ENCODE data around the gene ZGPAT. TPM values are rescaled to one million over a fixed set of nuclear protein-coding genes. Genes with fewer than 3 reads are reported as not detected.

Gene ZGPAT
- total RNA-seq, 1 experiment from 2014 or later = 37.9 TPM

DNA sequence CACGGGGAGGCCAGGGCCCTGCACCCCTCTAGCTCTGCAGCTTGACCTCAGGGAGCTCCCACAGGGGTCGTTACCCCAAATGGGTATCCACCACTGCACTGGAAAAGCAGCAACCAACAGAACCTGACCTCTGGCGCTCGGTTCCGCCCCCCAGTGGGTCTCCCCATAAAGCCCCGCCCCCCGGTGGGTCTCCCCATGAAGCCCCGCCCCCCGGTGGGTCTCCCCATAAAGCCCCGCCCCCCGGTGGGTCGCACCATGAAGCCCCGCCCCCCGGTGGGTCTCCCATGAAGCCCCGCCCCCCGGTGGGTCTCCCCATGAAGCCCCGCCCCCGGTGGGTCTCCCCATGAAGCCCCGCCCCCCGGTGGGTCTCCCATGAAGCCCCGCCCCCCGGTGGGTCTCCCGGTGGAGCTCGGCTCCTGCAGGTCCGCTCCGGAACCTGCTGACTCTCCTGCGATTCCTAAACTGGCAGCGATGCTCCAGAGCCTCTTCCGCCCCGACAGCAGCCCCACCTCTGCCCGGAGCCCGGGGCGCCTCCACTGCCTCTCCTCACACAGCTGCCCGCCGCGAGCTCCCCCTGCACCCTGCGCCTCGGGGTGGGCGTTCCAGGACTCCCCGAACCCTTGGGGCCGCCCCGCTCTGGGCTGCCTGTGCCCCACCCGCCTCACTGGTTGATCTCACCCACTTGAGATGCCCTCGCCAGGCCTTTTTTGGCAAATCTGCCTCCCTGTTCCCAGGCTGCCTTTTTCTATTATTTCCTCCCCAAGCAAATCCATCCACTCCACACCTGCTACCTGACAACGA lies 43.8 kb downstream of the ZGPAT start:
- Histone ChIP-seq H3K4me2 (ENCODE audit: low read length) (no peak overlapping the region), H3K79me2 (ENCODE audit: low read length) (no peaks in the 10 kb centered on the region), H4K20me1 (ENCODE audit: low read length) (no peaks in the 10 kb centered on the region), H3K9me2 (replicated peaks; ENCODE audit: low read length) (no peaks in the 10 kb centered on the region), H3K9ac (ENCODE audit: low read length) (no peak overlapping the region), H3K9me3 (ENCODE audit: low read length) (no peaks in the 10 kb centered on the region), H2AFZ (ENCODE audit: low read length) (no peak overlapping the region), H3K4me3 (ENCODE audit: low read length) (no peak overlapping the region), H3K27me3 (ENCODE audit: low read length) (no peaks in the 10 kb centered on the region), H3F3A (ENCODE audit: low read length, unreplicated experiment) (no peaks in the 10 kb centered on the region), H3K27ac (ENCODE audit: low read length) (no peak overlapping the region), H3K36me3 (ENCODE audit: low read depth, low read length) (no peaks in the 10 kb centered on the region), H3K4me1 (ENCODE audit: insufficient read depth, low read length) (no peaks in the 10 kb centered on the region)
- DNase-seq (no peak), ATAC-seq (no peak)
- TF ChIP-seq EZH2 (IDR thresholded peaks at IDR 0.05; ENCODE audit: low read length, unreplicated experiment) (no peak), EZH2phosphoT487 (IDR thresholded peaks at IDR 0.05; ENCODE audit: borderline replicate concordance, low read length) (no peak), CTCF (conservative IDR thresholded peaks at IDR 0.05; ENCODE audit: low read depth, low read length) (no peak)
- CTCF ChIA-PET = no interaction called here
- BruUV-seq (replicated peaks) = no TSS peak
- intact Hi-C loops (cut with micrococcal nuclease) = no loop called here
- POLR2A ChIA-PET (ENCODE audit: unreplicated experiment) = no interaction called here

GRCh38 chr20:63752411-63753101 lies 44.7 kb downstream of the ZGPAT start:
- ATAC-seq = no peak
- intact Hi-C loops (cut with micrococcal nuclease) = no loop called here
- POLR2A ChIA-PET (ENCODE audit: unreplicated experiment) = no interaction called here
- no TSS peak for BruUV-seq (replicated peaks)
- Histone ChIP-seq H3F3A (ENCODE audit: low read length, unreplicated experiment) (no peaks in the 10 kb centered on the region), H2AFZ (ENCODE audit: low read length) (no peak overlapping the region), H3K27ac (ENCODE audit: low read length) (no peak overlapping the region), H3K27me3 (ENCODE audit: low read length) (no peaks in the 10 kb centered on the region), H3K9me2 (replicated peaks; ENCODE audit: low read length) (no peaks in the 10 kb centered on the region), H3K4me1 (ENCODE audit: insufficient read depth, low read length) (no peaks in the 10 kb centered on the region), H3K4me3 (ENCODE audit: low read length) (no peak overlapping the region), H3K9me3 (ENCODE audit: low read length) (no peaks in the 10 kb centered on the region), H3K79me2 (ENCODE audit: low read length) (no peaks in the 10 kb centered on the region), H3K36me3 (ENCODE audit: low read depth, low read length) (no peaks in the 10 kb centered on the region), H4K20me1 (ENCODE audit: low read length) (no peaks in the 10 kb centered on the region), H3K9ac (ENCODE audit: low read length) (no peak overlapping the region), H3K4me2 (ENCODE audit: low read length) (no peak overlapping the region)
- no peak for TF ChIP-seq EZH2 (IDR thresholded peaks at IDR 0.05; ENCODE audit: low read length, unreplicated experiment)
- no peak for TF ChIP-seq CTCF (conservative IDR thresholded peaks at IDR 0.05; ENCODE audit: low read depth, low read length)
- TF ChIP-seq EZH2phosphoT487 (IDR thresholded peaks at IDR 0.05; ENCODE audit: borderline replicate concordance, low read length) = no peak
- CTCF ChIA-PET = no interaction called here
- DNase-seq = no peak

- H3F3A ChIP-seq (ENCODE audit: low read length, unreplicated experiment) = no peaks in the 10 kb centered on the region
- intact Hi-C loops (cut with micrococcal nuclease) = no loop called here
- DNase-seq (no peak), ATAC-seq (no peak)
- no peak overlapping the region for H3K27ac ChIP-seq (ENCODE audit: low read length)
- H3K9me2 ChIP-seq (replicated peaks; ENCODE audit: low read length) = no peaks in the 10 kb centered on the region
- no peak overlapping the region for H3K4me3 ChIP-seq (ENCODE audit: low read length)
- H3K4me1 ChIP-seq (ENCODE audit: insufficient read depth, low read length) = no peaks in the 10 kb centered on the region
- no peaks in the 10 kb centered on the region for H3K36me3 ChIP-seq (ENCODE audit: low read depth, low read length)
- H3K9me3 ChIP-seq (ENCODE audit: low read length) = no peaks in the 10 kb centered on the region
- no TSS peak for BruUV-seq (replicated peaks)
- POLR2A ChIA-PET (ENCODE audit: unreplicated experiment) = no interaction called here
- H4K20me1 ChIP-seq (ENCODE audit: low read length) = no peaks in the 10 kb centered on the region
- no peaks in the 10 kb centered on the region for H3K79me2 ChIP-seq (ENCODE audit: low read length)
- no peaks in the 10 kb centered on the region for H3K27me3 ChIP-seq (ENCODE audit: low read length)
- no peak for TF ChIP-seq EZH2phosphoT487 (IDR thresholded peaks at IDR 0.05; ENCODE audit: borderline replicate concordance, low read length)
- H3K4me2 ChIP-seq (ENCODE audit: low read length) = no peak overlapping the region
- H2AFZ ChIP-seq (ENCODE audit: low read length) = no peak overlapping the region
- CTCF ChIA-PET = no interaction called here
- H3K9ac ChIP-seq (ENCODE audit: low read length) = no peak overlapping the region
Measured at GRCh38 chr20:63753381-63753780, 45.5 kb downstream of the ZGPAT start.
